Loucy (cell line): ENCODE results near the gene MYOC.

Experiments used
- EZH2phosphoT487 ChIP-seq: fragments of 200-600 bp; IDR thresholded peaks from 2 replicates; pipeline ENCODE4 v1.6.1; 2018; ENCODE audit warnings: antibody characterized with exemption, mild to moderate bottlenecking, moderate library complexity, borderline replicate concordance
- TF ChIP-seq, protein P1 (sequence below): fragments of 200-600 bp; sonication (generic); conservative IDR thresholded peaks from 2 replicates; pipeline ENCODE4 v1.5.1; 2014; ENCODE audit warnings: mild to moderate bottlenecking, antibody characterized with exemption, low read length

GRCh38 chr1:171610385-171610784 lies 42.1 kb downstream of the MYOC start:
- TF ChIP-seq, protein P1, sequence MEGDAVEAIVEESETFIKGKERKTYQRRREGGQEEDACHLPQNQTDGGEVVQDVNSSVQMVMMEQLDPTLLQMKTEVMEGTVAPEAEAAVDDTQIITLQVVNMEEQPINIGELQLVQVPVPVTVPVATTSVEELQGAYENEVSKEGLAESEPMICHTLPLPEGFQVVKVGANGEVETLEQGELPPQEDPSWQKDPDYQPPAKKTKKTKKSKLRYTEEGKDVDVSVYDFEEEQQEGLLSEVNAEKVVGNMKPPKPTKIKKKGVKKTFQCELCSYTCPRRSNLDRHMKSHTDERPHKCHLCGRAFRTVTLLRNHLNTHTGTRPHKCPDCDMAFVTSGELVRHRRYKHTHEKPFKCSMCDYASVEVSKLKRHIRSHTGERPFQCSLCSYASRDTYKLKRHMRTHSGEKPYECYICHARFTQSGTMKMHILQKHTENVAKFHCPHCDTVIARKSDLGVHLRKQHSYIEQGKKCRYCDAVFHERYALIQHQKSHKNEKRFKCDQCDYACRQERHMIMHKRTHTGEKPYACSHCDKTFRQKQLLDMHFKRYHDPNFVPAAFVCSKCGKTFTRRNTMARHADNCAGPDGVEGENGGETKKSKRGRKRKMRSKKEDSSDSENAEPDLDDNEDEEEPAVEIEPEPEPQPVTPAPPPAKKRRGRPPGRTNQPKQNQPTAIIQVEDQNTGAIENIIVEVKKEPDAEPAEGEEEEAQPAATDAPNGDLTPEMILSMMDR = no peak
- no peak for TF ChIP-seq EZH2phosphoT487
